ENCODE measurements around the gene RASL11A.

DNA sequence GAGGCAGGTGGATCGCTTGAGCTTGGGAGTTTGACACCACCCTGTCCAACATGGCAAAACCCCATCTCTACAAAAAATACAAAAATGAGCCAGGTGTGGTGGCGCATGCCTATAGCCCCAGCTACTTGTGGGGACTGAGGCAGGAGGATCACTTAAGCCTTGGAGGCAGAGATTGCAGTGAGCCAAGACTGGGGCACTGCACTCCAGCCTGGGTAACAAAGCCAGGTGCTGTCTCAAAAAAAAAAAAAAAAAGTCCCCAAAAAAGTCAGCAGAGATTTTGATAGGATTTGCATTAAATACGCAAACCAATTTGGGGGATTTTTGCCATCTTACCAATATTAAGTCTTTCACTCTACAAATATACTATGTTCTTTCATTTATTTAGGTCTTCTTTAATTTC, 41.0 kb upstream of the RASL11A start:
- TF ChIP-seq, protein P1, sequence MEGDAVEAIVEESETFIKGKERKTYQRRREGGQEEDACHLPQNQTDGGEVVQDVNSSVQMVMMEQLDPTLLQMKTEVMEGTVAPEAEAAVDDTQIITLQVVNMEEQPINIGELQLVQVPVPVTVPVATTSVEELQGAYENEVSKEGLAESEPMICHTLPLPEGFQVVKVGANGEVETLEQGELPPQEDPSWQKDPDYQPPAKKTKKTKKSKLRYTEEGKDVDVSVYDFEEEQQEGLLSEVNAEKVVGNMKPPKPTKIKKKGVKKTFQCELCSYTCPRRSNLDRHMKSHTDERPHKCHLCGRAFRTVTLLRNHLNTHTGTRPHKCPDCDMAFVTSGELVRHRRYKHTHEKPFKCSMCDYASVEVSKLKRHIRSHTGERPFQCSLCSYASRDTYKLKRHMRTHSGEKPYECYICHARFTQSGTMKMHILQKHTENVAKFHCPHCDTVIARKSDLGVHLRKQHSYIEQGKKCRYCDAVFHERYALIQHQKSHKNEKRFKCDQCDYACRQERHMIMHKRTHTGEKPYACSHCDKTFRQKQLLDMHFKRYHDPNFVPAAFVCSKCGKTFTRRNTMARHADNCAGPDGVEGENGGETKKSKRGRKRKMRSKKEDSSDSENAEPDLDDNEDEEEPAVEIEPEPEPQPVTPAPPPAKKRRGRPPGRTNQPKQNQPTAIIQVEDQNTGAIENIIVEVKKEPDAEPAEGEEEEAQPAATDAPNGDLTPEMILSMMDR (IDR thresholded peaks at IDR 0.05; ENCODE audit: low read length): no peak
- TF ChIP-seq EZH2 (optimal IDR thresholded peaks at IDR 0.05; ENCODE audit: low read depth, low read length) (no peak), EZH2phosphoT487 (IDR thresholded peaks at IDR 0.05; ENCODE audit: low read length) (no peak)
